Prostate gland (tissue), 2 donors: Measurements from ENCODE around the gene DNMT3L.

ENCODE experiments used
- POLR2A ChIP-seq: fragments of 450-650 bp; IDR thresholded peaks from one replicate; pipeline ENCODE4 v1.6.1; 2016; ENCODE audit warnings: antibody characterized with exemption, mild to moderate bottlenecking
- TF ChIP-seq, protein P1 (sequence below), 4 experiments: fragments of 200-600 bp in 2 of 4; fragments of 450-650 bp in 2 of 4; sonication (generic) in 2 of 4; IDR thresholded peaks; 1 replicate in 3 of 4; 2 replicates in 1 of 4; pipeline ENCODE4 v1.5.1; 2016 to 2019; ENCODE audit warnings: antibody characterized with exemption in 4 of 4, mild to moderate bottlenecking in 2 of 4, moderate library complexity in 2 of 4

- no peak for TF ChIP-seq POLR2A
- TF ChIP-seq, protein P1, sequence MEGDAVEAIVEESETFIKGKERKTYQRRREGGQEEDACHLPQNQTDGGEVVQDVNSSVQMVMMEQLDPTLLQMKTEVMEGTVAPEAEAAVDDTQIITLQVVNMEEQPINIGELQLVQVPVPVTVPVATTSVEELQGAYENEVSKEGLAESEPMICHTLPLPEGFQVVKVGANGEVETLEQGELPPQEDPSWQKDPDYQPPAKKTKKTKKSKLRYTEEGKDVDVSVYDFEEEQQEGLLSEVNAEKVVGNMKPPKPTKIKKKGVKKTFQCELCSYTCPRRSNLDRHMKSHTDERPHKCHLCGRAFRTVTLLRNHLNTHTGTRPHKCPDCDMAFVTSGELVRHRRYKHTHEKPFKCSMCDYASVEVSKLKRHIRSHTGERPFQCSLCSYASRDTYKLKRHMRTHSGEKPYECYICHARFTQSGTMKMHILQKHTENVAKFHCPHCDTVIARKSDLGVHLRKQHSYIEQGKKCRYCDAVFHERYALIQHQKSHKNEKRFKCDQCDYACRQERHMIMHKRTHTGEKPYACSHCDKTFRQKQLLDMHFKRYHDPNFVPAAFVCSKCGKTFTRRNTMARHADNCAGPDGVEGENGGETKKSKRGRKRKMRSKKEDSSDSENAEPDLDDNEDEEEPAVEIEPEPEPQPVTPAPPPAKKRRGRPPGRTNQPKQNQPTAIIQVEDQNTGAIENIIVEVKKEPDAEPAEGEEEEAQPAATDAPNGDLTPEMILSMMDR (IDR thresholded peaks at IDR 0.05): no peak
Measured at GRCh38 chr21:44260791-44261631, 686 bp downstream of the DNMT3L start.
